Measurements from ENCODE around the gene ATP5MC2.
"Not testable (repeated sequence)": the region's sequence is repeated elsewhere in the genome, so short reads cannot be mapped to it uniquely, and the experiment has no call there.

DNA sequence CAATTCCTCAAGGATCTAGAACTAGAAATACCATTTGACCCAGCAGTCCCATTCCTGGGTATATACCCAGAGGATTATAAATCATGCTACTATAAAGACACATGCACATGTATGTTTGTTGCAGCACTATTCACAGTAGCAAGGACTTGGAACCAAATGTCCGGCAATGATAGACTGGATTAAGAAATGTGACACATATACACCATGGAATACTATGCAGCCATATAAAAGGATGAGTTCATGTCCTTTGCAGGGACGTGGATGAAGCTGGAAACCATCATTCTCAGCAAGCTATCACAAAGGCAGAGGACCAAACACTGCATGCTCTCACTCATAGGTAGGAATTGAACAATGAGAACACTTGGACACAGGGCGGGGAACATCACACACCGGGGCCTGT, 29.6 kb downstream of the ATP5MC2 start:
- TF ChIP-seq, protein P1, sequence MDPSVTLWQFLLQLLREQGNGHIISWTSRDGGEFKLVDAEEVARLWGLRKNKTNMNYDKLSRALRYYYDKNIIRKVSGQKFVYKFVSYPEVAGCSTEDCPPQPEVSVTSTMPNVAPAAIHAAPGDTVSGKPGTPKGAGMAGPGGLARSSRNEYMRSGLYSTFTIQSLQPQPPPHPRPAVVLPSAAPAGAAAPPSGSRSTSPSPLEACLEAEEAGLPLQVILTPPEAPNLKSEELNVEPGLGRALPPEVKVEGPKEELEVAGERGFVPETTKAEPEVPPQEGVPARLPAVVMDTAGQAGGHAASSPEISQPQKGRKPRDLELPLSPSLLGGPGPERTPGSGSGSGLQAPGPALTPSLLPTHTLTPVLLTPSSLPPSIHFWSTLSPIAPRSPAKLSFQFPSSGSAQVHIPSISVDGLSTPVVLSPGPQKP (IDR thresholded peaks at IDR 0.05; ENCODE audit: borderline replicate concordance, low read depth, low read length), result not testable (repeated sequence)
- TF ChIP-seq, protein P2, sequence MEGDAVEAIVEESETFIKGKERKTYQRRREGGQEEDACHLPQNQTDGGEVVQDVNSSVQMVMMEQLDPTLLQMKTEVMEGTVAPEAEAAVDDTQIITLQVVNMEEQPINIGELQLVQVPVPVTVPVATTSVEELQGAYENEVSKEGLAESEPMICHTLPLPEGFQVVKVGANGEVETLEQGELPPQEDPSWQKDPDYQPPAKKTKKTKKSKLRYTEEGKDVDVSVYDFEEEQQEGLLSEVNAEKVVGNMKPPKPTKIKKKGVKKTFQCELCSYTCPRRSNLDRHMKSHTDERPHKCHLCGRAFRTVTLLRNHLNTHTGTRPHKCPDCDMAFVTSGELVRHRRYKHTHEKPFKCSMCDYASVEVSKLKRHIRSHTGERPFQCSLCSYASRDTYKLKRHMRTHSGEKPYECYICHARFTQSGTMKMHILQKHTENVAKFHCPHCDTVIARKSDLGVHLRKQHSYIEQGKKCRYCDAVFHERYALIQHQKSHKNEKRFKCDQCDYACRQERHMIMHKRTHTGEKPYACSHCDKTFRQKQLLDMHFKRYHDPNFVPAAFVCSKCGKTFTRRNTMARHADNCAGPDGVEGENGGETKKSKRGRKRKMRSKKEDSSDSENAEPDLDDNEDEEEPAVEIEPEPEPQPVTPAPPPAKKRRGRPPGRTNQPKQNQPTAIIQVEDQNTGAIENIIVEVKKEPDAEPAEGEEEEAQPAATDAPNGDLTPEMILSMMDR (conservative IDR thresholded peaks at IDR 0.05; ENCODE audit: low read depth, low read length), result not testable (repeated sequence)
- not testable (repeated sequence) for TF ChIP-seq POLR2A (IDR thresholded peaks at IDR 0.05; ENCODE audit: low read depth, low read length); BHLHE40 (IDR thresholded peaks at IDR 0.05; ENCODE audit: low read depth, low read length); MXI1 (IDR thresholded peaks at IDR 0.05; ENCODE audit: borderline replicate concordance, low read depth, low read length); RAD21 (IDR thresholded peaks at IDR 0.05; ENCODE audit: low read length); MAZ (IDR thresholded peaks at IDR 0.05; ENCODE audit: borderline replicate concordance, low read depth, low read length); CEBPB (IDR thresholded peaks at IDR 0.05; ENCODE audit: low read depth, low read length); CHD1 (IDR thresholded peaks at IDR 0.05; ENCODE audit: low read depth, low read length); SMC3 (IDR thresholded peaks at IDR 0.05; ENCODE audit: low read depth, low read length); FOS (IDR thresholded peaks at IDR 0.05; ENCODE audit: low read depth, low read length); RCOR1 (IDR thresholded peaks at IDR 0.05; ENCODE audit: insufficient replicate concordance, low read length)
- TF ChIP-seq, protein P3, sequence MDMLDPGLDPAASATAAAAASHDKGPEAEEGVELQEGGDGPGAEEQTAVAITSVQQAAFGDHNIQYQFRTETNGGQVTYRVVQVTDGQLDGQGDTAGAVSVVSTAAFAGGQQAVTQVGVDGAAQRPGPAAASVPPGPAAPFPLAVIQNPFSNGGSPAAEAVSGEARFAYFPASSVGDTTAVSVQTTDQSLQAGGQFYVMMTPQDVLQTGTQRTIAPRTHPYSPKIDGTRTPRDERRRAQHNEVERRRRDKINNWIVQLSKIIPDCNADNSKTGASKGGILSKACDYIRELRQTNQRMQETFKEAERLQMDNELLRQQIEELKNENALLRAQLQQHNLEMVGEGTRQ (IDR thresholded peaks at IDR 0.05; ENCODE audit: low read depth, low read length), result not testable (repeated sequence)
